Measurements from ENCODE around the gene GUCY2D. TPM values are rescaled to one million over a fixed set of nuclear protein-coding genes. Genes with fewer than 3 reads are reported as not detected.

Gene GUCY2D
- total RNA-seq, 2 experiments from 2014 or later: not detected

GRCh38 chr17:8062807-8063483, 60.5 kb downstream of the GUCY2D start:
- DNase-seq (ENCODE audit: low spot score): no peak
- no peak overlapping the region for H2AFZ ChIP-seq (ENCODE audit: low read length)
- H4K20me1 ChIP-seq (ENCODE audit: insufficient read depth, low read length): no peaks in the 10 kb centered on the region
- peaks cover 14% of the 10 kb centered on the region for H3K4me1 ChIP-seq (ENCODE audit: insufficient read depth, low read length, poor library complexity, severe bottlenecking)
- H3K79me2 ChIP-seq (ENCODE audit: insufficient read depth, low read depth, low read length): no peaks in the 10 kb centered on the region
- no peak overlapping the region for H3K4me2 ChIP-seq (ENCODE audit: low read length)
- ChIA-PET POLR2A (no interaction called here), CTCF (ENCODE audit: unreplicated experiment) (no interaction called here)
- no peak overlapping the region for H3K4me3 ChIP-seq (ENCODE audit: low read depth, low read length, poor library complexity, severe bottlenecking)
- intact Hi-C loops (cut with micrococcal nuclease; ENCODE audit: unreplicated experiment): no loop called here
- no peaks in the 10 kb centered on the region for H3K9me3 ChIP-seq (ENCODE audit: low read length)
- no peaks in the 10 kb centered on the region for H3K9me2 ChIP-seq (ENCODE audit: insufficient read depth, low read length)
- TF ChIP-seq EZH2phosphoT487 (IDR thresholded peaks at IDR 0.05; ENCODE audit: borderline replicate concordance, low read depth, low read length) (no peak), CTCF (conservative IDR thresholded peaks at IDR 0.05; ENCODE audit: low read length) (no peak)
- no peaks in the 10 kb centered on the region for H3K36me3 ChIP-seq (ENCODE audit: insufficient read depth, low read length)
- no TSS peak for BruUV-seq (replicated peaks)
- no peak overlapping the region for H3K27ac ChIP-seq (ENCODE audit: low read depth, low read length, poor library complexity, severe bottlenecking)

DNA sequence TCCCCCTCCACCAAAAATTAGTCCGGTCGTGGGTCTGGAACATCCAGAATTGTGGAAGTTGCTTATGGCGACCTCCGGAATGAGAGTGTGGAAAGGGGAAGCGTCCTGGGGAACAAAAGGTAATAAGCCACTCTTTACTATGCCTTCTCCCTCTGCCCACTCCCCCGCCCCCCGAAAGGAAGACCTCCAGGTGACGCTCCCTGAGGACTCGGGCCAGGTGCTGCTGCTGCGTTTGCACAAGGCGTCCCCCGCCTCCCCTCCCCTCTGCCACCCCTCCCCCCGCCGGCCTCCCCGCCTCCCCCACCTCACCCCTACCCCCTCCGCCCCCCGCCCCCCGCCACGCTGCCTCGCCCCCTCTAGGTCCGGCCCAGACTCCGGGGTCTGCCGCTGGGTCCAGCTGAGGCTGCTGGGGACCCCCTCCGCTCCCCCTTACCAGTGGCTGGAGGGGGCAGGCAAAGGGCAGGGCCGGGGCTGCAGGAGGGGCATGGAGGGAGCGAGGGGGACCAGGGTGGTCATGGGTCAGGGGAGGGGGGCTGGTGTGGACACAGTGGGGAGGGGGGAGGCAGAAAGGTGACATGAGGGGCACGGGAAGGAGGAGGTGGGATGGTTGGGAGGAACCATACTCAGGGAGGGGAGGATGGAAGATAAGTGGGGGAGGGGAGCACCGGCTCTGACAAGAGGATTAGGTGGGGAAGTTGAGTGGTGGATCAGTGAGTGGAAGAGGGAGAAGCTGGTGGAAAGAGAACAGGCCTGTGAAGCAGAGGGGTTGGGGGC, 61.5 kb downstream of the GUCY2D start:
- H4K20me1 ChIP-seq (ENCODE audit: insufficient read depth, low read length): no peaks in the 10 kb centered on the region
- H3K4me1 ChIP-seq (ENCODE audit: insufficient read depth, low read length, poor library complexity, severe bottlenecking): peaks cover 11% of the 10 kb centered on the region
- no peak overlapping the region for H2AFZ ChIP-seq (ENCODE audit: low read length)
- no peak overlapping the region for H3K4me3 ChIP-seq (ENCODE audit: low read depth, low read length, poor library complexity, severe bottlenecking)
- intact Hi-C loops (cut with micrococcal nuclease; ENCODE audit: unreplicated experiment): no loop called here
- no peaks in the 10 kb centered on the region for H3K9me2 ChIP-seq (ENCODE audit: insufficient read depth, low read length)
- CTCF ChIA-PET (ENCODE audit: unreplicated experiment): interaction anchor here (0.6 kb wide), 1 partner anchor 200 kb away, joined by 6 read pairs; no protein-coding TSS in a partner anchor
- TF ChIP-seq EZH2phosphoT487 (IDR thresholded peaks at IDR 0.05; ENCODE audit: borderline replicate concordance, low read depth, low read length) (no peak), CTCF (conservative IDR thresholded peaks at IDR 0.05; ENCODE audit: low read length) (no peak)
- BruUV-seq (replicated peaks): no TSS peak
- H3K79me2 ChIP-seq (ENCODE audit: insufficient read depth, low read depth, low read length): no peaks in the 10 kb centered on the region
- no peaks in the 10 kb centered on the region for H3K36me3 ChIP-seq (ENCODE audit: insufficient read depth, low read length)
- POLR2A ChIA-PET: no interaction called here
- DNase-seq (ENCODE audit: low spot score): no peak
- H3K4me2 ChIP-seq (ENCODE audit: low read length): no peak overlapping the region
- no peak overlapping the region for H3K27ac ChIP-seq (ENCODE audit: low read depth, low read length, poor library complexity, severe bottlenecking)
- H3K9me3 ChIP-seq (ENCODE audit: low read length): no peaks in the 10 kb centered on the region

- POLR2A ChIA-PET: no interaction called here
- Histone ChIP-seq H3K79me2 (ENCODE audit: insufficient read depth, low read depth, low read length) (no peaks in the 10 kb centered on the region), H3K4me2 (ENCODE audit: low read length) (no peak overlapping the region), H4K20me1 (ENCODE audit: insufficient read depth, low read length) (no peaks in the 10 kb centered on the region), H3K27ac (ENCODE audit: low read depth, low read length, poor library complexity, severe bottlenecking) (no peak overlapping the region), H3K9me3 (ENCODE audit: low read length) (no peaks in the 10 kb centered on the region), H3K36me3 (ENCODE audit: insufficient read depth, low read length) (no peaks in the 10 kb centered on the region), H3K9me2 (ENCODE audit: insufficient read depth, low read length) (no peaks in the 10 kb centered on the region), H3K4me3 (ENCODE audit: low read depth, low read length, poor library complexity, severe bottlenecking) (no peak overlapping the region), H3K4me1 (ENCODE audit: insufficient read depth, low read length, poor library complexity, severe bottlenecking) (peaks cover 5% of the 10 kb centered on the region), H2AFZ (ENCODE audit: low read length) (no peak overlapping the region)
- TF ChIP-seq EZH2phosphoT487 (IDR thresholded peaks at IDR 0.05; ENCODE audit: borderline replicate concordance, low read depth, low read length) (no peak), CTCF (conservative IDR thresholded peaks at IDR 0.05; ENCODE audit: low read length) (no peak)
- no peak for DNase-seq (ENCODE audit: low spot score)
- CTCF ChIA-PET (ENCODE audit: unreplicated experiment): interaction anchor here (0.6 kb wide), 1 partner anchor 200 kb away, joined by 6 read pairs; no protein-coding TSS in a partner anchor
- no TSS peak for BruUV-seq (replicated peaks)
- intact Hi-C loops (cut with micrococcal nuclease; ENCODE audit: unreplicated experiment): no loop called here
Measured at GRCh38 chr17:8064561-8065019, 62.2 kb downstream of the GUCY2D start.

Measured in OCI-LY7 (cell line).